WERI-Rb-1 (cell line): ENCODE measurements around the gene ILKAP.

ENCODE experiments used
- DNase-seq: peaks from one replicate; pipeline ENCODE4 v3.0.0-alpha.2; 2020
- H3K27ac ChIP-seq: fragments of 250-450 bp; sonication (Bioruptor Pico); 2 replicates; pipeline ENCODE4 v1.5.1; 2020; ENCODE audit warnings: mild to moderate bottlenecking, moderate library complexity
- H3K27me3 ChIP-seq: fragments of 250-450 bp; sonication (Bioruptor Pico); 2 replicates; pipeline ENCODE4 v1.5.1; 2021; ENCODE audit warnings: mild to moderate bottlenecking, low read depth, moderate library complexity; ENCODE audit not compliant: insufficient read depth, severe bottlenecking
- H3K36me3 ChIP-seq: fragments of 250-450 bp; sonication (Bioruptor Pico); 2 replicates; pipeline ENCODE4 v1.5.1; 2020; ENCODE audit warnings: mild to moderate bottlenecking, moderate library complexity
- H3K4me3 ChIP-seq: 2 replicates; pipeline ENCODE4 v1.5.1; 2011; ENCODE audit warnings: low read depth, mild to moderate bottlenecking, control low read depth, low read length
- H3K9me3 ChIP-seq: fragments of 250-450 bp; sonication (Bioruptor Pico); 2 replicates; pipeline ENCODE4 v1.5.1; 2021; ENCODE audit warnings: mild to moderate bottlenecking, moderate library complexity; ENCODE audit not compliant: severe bottlenecking
- CTCF ChIP-seq: IDR thresholded peaks from 2 replicates; pipeline ENCODE4 v1.5.1; 2011; ENCODE audit warnings: low read depth, mild to moderate bottlenecking, control low read depth, inconsistent platforms, low read length

Gene ILKAP

GRCh38 chr2:238233625-238234024, 30.1 kb upstream of the ILKAP start:
- no peak for DNase-seq
- Histone ChIP-seq H3K9me3 (no peaks in the 10 kb centered on the region), H3K27me3 (no peaks in the 10 kb centered on the region), H3K4me3 (no peak overlapping the region), H3K36me3 (peaks cover 14% of the 10 kb centered on the region), H3K27ac (no peak overlapping the region)
- TF ChIP-seq CTCF: no peak

GRCh38 chr2:238231809-238232208, 28.3 kb upstream of the ILKAP start:
- H3K27ac ChIP-seq: no peak overlapping the region
- H3K27me3 ChIP-seq: no peaks in the 10 kb centered on the region
- no peaks in the 10 kb centered on the region for H3K36me3 ChIP-seq
- DNase-seq: no peak
- H3K4me3 ChIP-seq: no peak overlapping the region
- no peaks in the 10 kb centered on the region for H3K9me3 ChIP-seq
- no peak for TF ChIP-seq CTCF

- TF ChIP-seq CTCF: no peak
- H3K27ac ChIP-seq: no peak overlapping the region
- no peaks in the 10 kb centered on the region for H3K36me3 ChIP-seq
- H3K9me3 ChIP-seq: no peaks in the 10 kb centered on the region
- DNase-seq: no peak
- no peak overlapping the region for H3K4me3 ChIP-seq
- H3K27me3 ChIP-seq: no peaks in the 10 kb centered on the region
These were observed 27.8 kb upstream of the ILKAP start for GRCh38 chr2:238231251-238231793.

- TF ChIP-seq CTCF: no peak
- Histone ChIP-seq H3K27ac (no peak overlapping the region), H3K36me3 (no peaks in the 10 kb centered on the region), H3K27me3 (no peaks in the 10 kb centered on the region), H3K9me3 (no peaks in the 10 kb centered on the region), H3K4me3 (no peak overlapping the region)
- no peak for DNase-seq
These were observed 27.2 kb upstream of the ILKAP start for GRCh38 chr2:238230699-238231098.

GRCh38 chr2:238228700-238229099, 25.2 kb upstream of the ILKAP start:
- Histone ChIP-seq H3K9me3 (no peaks in the 10 kb centered on the region), H3K4me3 (no peak overlapping the region), H3K36me3 (no peaks in the 10 kb centered on the region), H3K27ac (no peak overlapping the region), H3K27me3 (no peaks in the 10 kb centered on the region)
- no peak for TF ChIP-seq CTCF
- no peak for DNase-seq

GRCh38 chr2:238227587-238228032, 24.1 kb upstream of the ILKAP start:
- H3K27ac ChIP-seq: no peak overlapping the region
- H3K9me3 ChIP-seq: no peaks in the 10 kb centered on the region
- no peaks in the 10 kb centered on the region for H3K36me3 ChIP-seq
- no peaks in the 10 kb centered on the region for H3K27me3 ChIP-seq
- no peak for TF ChIP-seq CTCF
- no peak overlapping the region for H3K4me3 ChIP-seq
- DNase-seq: no peak
